ENCODE results near the gene ACOT8. TPM values are rescaled to one million over a fixed set of nuclear protein-coding genes. Genes with fewer than 3 reads are reported as not detected.

The ACOT8 gene
- total and polyA plus RNA-seq, 8 donors = 19.3 to 28.7 (median 22.0) TPM

- Histone ChIP-seq H3K4me3 (no peak overlapping the region), H3K27me3 (peaks cover 15 to 22% of the 10 kb centered on the region in 2 donors), H3K36me3 (no peaks in the 10 kb centered on the region), H3K9me3 (no peaks in the 10 kb centered on the region), H3K27ac (no peak overlapping the region), H3K4me1 (peaks cover 4 to 31% of the 10 kb centered on the region in 2 donors)
- no peak for ATAC-seq
- intact Hi-C loops (cut with DNase I) = no loop called here
- DNase-seq = no peak
- no peak for TF ChIP-seq CTCF (IDR thresholded peaks at IDR 0.05)
Observed at GRCh38 chr20:45827712-45828111, 29.5 kb downstream of the ACOT8 start.

GRCh38 chr20:45827030-45827652 lies 30.1 kb downstream of the ACOT8 start, which contains the start of gene TNNC2:
TNNC2 (minus strand) TSS chr20:45827312; CDS start chr20:45827248, 64 bp downstream.
- no peak within 1 kb of the TSS for H3K4me3 ChIP-seq
- no peak for DNase-seq
- TF ChIP-seq CTCF (IDR thresholded peaks at IDR 0.05) = no peak
- peaks cover 16 to 27% of the 10 kb centered on the region in 2 donors for H3K27me3 ChIP-seq
- peaks cover 3 to 30% of the 10 kb centered on the region in 2 donors for H3K4me1 ChIP-seq
- H3K36me3 ChIP-seq = no peaks in the 10 kb centered on the region
- ATAC-seq = no peak
- intact Hi-C loops (cut with DNase I) = no loop called here
- no peaks in the 10 kb centered on the region for H3K9me3 ChIP-seq
- peak within 1 kb of the TSS; percentile 41 to 67 for H3K27ac ChIP-seq

- Histone ChIP-seq H3K4me1 (peaks cover 3 to 25% of the 10 kb centered on the region in 2 donors), H3K36me3 (no peaks in the 10 kb centered on the region), H3K9me3 (no peaks in the 10 kb centered on the region), H3K4me3 (no peak overlapping the region), H3K27ac (peak overlapping the region; percentile 41 to 67), H3K27me3 (peaks cover 16 to 34% of the 10 kb centered on the region in 2 donors)
- no peak for TF ChIP-seq CTCF (IDR thresholded peaks at IDR 0.05)
- DNase-seq = peak in 2 of 4 donors; percentile 46
- intact Hi-C loops (cut with DNase I) = no loop called here
- peak; percentile 77 for ATAC-seq
Observed at GRCh38 chr20:45826381-45827019, 30.7 kb downstream of the ACOT8 start.

- Histone ChIP-seq H3K27ac (no peak overlapping the region), H3K9me3 (no peaks in the 10 kb centered on the region), H3K36me3 (no peaks in the 10 kb centered on the region), H3K27me3 (peaks cover 16 to 37% of the 10 kb centered on the region in 2 donors), H3K4me1 (peaks cover 3 to 25% of the 10 kb centered on the region in 2 donors), H3K4me3 (no peak overlapping the region)
- DNase-seq (peak in 1 of 4 donors; percentile 81), ATAC-seq (peak; percentile 41)
- intact Hi-C loops (cut with DNase I) = no loop called here
- peak in 1 of 2 donors; percentile 22 for TF ChIP-seq CTCF (IDR thresholded peaks at IDR 0.05)
Observed at GRCh38 chr20:45823949-45824835, 33.0 kb downstream of the ACOT8 start.

Measured in left lung (tissue), 10 donors.